ENCODE measurements around the gene RFC1. TPM values are rescaled to one million over a fixed set of nuclear protein-coding genes. Genes with fewer than 3 reads are reported as not detected.

The RFC1 gene
- total and polyA plus RNA-seq, 7 donors, result 6.7 to 21.0 (median 15.8) TPM

DNA sequence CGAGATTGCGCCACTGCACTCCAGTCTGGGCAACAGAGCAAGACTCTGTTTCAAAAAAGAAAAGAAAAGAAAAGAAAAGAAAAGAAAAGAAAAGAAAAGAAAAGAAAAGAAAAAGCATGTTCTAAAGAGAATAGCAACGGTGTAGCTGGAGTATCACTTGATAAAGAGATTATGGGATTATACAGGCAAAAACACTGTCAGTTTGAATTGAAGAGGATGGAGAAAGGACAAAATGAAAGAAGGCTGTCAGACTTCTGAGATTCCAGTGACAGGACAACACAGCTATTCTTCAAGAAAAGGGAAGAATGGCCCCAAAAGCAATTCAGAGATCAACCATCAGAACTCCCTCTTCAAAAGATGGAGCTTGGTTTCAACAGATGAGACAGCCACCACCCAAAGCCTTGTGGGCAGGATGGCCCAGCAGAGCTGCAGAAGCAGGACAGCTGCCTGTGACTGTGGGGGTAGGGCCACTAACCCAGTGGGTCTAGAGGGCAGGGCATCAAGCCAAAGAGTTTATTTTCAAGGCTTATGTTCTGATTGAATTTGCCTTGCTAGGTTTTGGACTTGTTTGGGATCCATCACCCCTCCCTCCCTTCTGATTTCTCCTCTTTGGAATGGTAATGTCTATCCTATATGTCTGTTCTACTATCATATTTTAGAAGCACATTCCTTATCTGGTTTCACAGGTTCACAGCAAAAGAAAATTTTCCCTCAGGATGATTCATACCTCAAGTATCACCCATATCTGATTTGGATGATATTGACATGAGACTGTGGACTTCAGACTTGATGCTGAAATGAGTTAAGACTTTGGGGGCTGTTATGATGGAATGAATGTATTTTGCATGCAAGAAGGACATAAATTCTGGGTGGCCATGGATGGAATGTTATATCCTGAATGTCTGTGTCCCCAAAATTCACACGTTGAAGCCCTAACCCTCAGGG, 17.5 kb downstream of the RFC1 start:
- H3K27ac ChIP-seq, result no peak overlapping the region
- no peaks in the 10 kb centered on the region for H3K9me3 ChIP-seq
- H3K27me3 ChIP-seq (ENCODE audit: insufficient read depth in 3 of 3, low read length in 2 of 3), result no peaks in the 10 kb centered on the region
- H3K4me3 ChIP-seq, result no peak overlapping the region
- 92 to 96% (median 95%) methylated on average over 4 of the region's 4 CpGs for WGBS, 3 donors
- H3K4me1 ChIP-seq, result peaks cover 7% of the 10 kb centered on the region
- DNase-seq (no peak), ATAC-seq (no peak)
- TF ChIP-seq, protein P1, sequence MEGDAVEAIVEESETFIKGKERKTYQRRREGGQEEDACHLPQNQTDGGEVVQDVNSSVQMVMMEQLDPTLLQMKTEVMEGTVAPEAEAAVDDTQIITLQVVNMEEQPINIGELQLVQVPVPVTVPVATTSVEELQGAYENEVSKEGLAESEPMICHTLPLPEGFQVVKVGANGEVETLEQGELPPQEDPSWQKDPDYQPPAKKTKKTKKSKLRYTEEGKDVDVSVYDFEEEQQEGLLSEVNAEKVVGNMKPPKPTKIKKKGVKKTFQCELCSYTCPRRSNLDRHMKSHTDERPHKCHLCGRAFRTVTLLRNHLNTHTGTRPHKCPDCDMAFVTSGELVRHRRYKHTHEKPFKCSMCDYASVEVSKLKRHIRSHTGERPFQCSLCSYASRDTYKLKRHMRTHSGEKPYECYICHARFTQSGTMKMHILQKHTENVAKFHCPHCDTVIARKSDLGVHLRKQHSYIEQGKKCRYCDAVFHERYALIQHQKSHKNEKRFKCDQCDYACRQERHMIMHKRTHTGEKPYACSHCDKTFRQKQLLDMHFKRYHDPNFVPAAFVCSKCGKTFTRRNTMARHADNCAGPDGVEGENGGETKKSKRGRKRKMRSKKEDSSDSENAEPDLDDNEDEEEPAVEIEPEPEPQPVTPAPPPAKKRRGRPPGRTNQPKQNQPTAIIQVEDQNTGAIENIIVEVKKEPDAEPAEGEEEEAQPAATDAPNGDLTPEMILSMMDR (IDR thresholded peaks at IDR 0.05), result no peak
- intact Hi-C loops (cut with DNase I), result no loop called here
- peaks cover 0 to 26% of the 10 kb centered on the region in 2 donors for H3K36me3 ChIP-seq (ENCODE audit: insufficient read depth in 1 of 2, low read depth in 1 of 2)

DNA sequence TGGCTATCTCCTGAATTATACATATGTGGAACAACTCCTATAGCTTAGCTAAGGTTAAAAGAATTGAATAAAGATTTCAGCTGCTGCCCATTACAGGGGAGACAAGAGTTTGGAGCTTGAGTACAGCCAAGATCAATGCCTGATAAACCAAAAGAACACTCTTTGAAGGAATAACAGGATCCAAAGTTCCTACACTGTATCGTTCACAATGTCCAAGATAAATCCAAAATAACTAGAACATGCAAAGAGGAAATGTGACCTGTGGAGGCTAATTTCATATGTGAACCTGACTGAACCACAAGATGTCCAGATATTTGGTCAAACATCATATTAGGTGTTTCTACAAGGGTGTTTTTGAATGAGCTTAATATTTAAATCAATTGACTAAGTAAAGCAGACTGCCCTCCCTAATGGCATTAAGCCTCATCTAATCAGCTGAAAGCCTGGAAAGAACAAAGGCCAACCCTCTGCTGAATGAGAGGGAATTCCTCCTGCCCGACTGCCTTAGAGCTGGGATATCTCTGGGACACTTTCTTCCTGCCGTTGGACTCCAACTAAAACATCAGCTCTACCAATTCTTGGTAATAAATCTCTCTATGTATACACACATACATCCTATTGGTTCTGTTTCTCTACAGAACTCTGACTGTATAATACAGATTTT, 19.2 kb downstream of the RFC1 start:
- H3K4me3 ChIP-seq, result no peak overlapping the region
- no peaks in the 10 kb centered on the region for H3K27me3 ChIP-seq (ENCODE audit: insufficient read depth in 3 of 3, low read length in 2 of 3)
- ATAC-seq (no peak), DNase-seq (no peak)
- peaks cover 0 to 29% of the 10 kb centered on the region in 2 donors for H3K36me3 ChIP-seq (ENCODE audit: insufficient read depth in 1 of 2, low read depth in 1 of 2)
- intact Hi-C loops (cut with DNase I), result no loop called here
- H3K27ac ChIP-seq, result no peak overlapping the region
- no peaks in the 10 kb centered on the region for H3K9me3 ChIP-seq
- TF ChIP-seq, protein P1 (IDR thresholded peaks at IDR 0.05), result no peak
- H3K4me1 ChIP-seq, result peaks cover 3% of the 10 kb centered on the region
- 83 to 88% (median 84%) methylated on average over 3 of the region's 3 CpGs for WGBS, 3 donors

DNA sequence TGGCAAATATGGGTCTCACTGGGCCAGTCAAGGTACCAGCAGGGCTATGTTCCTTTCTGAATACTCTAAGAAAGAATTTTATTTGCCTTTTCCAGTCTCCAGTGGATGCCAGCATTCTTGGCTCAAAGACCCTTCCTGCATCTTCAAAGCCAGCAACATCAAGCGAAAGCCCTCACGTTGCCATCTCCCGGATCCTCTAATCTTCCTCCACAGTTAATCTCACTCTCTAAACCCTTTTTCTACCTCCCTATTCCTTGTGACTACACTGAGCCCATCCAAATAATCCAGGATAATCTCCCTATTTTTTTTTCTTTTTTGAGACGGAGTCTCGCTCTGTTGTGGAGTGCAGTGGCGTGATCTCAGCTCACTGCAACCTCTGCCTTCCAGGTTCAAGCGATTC, 23.4 kb downstream of the RFC1 start:
- H3K9me3 ChIP-seq, result no peaks in the 10 kb centered on the region
- H3K4me3 ChIP-seq, result no peak overlapping the region
- TF ChIP-seq, protein P1 (IDR thresholded peaks at IDR 0.05), result no peak
- no peaks in the 10 kb centered on the region for H3K27me3 ChIP-seq (ENCODE audit: insufficient read depth in 3 of 3, low read length in 2 of 3)
- H3K27ac ChIP-seq, result no peak overlapping the region
- H3K36me3 ChIP-seq (ENCODE audit: insufficient read depth in 1 of 2, low read depth in 1 of 2), result peaks cover 0 to 20% of the 10 kb centered on the region in 2 donors
- intact Hi-C loops (cut with DNase I), result no loop called here
- DNase-seq (no peak), ATAC-seq (no peak)
- H3K4me1 ChIP-seq, result no peaks in the 10 kb centered on the region
- WGBS, 3 donors, result 91 to 93% (median 93%) methylated on average over 7 of the region's 7 CpGs

GRCh38 chr4:39341075-39341725, 25.0 kb downstream of the RFC1 start:
- Histone ChIP-seq H3K36me3 (ENCODE audit: insufficient read depth in 1 of 2, low read depth in 1 of 2) (peaks cover 0 to 14% of the 10 kb centered on the region in 2 donors), H3K27me3 (ENCODE audit: insufficient read depth in 3 of 3, low read length in 2 of 3) (no peaks in the 10 kb centered on the region), H3K4me3 (no peak overlapping the region), H3K4me1 (no peaks in the 10 kb centered on the region), H3K27ac (no peak overlapping the region), H3K9me3 (no peaks in the 10 kb centered on the region)
- 80 to 87% (median 82%) methylated on average over 8 of the region's 8 CpGs for WGBS, 3 donors
- DNase-seq, result no peak
- TF ChIP-seq, protein P1 (IDR thresholded peaks at IDR 0.05), result no peak
- no peak for ATAC-seq
- intact Hi-C loops (cut with DNase I), result no loop called here

All from psoas muscle (tissue), 8 donors.